Measurements from ENCODE around the gene FECH. TPM values are rescaled to one million over a fixed set of nuclear protein-coding genes. Genes with fewer than 3 reads are reported as not detected.
"Not testable (repeated sequence)": the region's sequence is repeated elsewhere in the genome, so short reads cannot be mapped to it uniquely, and the experiment has no call there.

The FECH gene
- total RNA-seq, 2 donors from 2014 or later, result 16.5 to 19.4 TPM

GRCh38 chr18:57619876-57620275, 33.4 kb upstream of the FECH start:
- TF ChIP-seq, protein P1, sequence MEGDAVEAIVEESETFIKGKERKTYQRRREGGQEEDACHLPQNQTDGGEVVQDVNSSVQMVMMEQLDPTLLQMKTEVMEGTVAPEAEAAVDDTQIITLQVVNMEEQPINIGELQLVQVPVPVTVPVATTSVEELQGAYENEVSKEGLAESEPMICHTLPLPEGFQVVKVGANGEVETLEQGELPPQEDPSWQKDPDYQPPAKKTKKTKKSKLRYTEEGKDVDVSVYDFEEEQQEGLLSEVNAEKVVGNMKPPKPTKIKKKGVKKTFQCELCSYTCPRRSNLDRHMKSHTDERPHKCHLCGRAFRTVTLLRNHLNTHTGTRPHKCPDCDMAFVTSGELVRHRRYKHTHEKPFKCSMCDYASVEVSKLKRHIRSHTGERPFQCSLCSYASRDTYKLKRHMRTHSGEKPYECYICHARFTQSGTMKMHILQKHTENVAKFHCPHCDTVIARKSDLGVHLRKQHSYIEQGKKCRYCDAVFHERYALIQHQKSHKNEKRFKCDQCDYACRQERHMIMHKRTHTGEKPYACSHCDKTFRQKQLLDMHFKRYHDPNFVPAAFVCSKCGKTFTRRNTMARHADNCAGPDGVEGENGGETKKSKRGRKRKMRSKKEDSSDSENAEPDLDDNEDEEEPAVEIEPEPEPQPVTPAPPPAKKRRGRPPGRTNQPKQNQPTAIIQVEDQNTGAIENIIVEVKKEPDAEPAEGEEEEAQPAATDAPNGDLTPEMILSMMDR (IDR thresholded peaks at IDR 0.05), result no peak
- intact Hi-C loops (cut with DNase I), result no loop called here
- Histone ChIP-seq H3K27me3 (no peaks in the 10 kb centered on the region), H3K36me3 (peaks cover 7% of the 10 kb centered on the region), H3K9ac (ENCODE audit: low read depth in 2 of 2, low read length in 2 of 2) (no peak overlapping the region), H3K4me1 (peaks cover 9% of the 10 kb centered on the region), H3K27ac (no peak overlapping the region), H3K9me3 (no peaks in the 10 kb centered on the region), H3K4me3 (no peak overlapping the region)
- no peak for DNase-seq

DNA sequence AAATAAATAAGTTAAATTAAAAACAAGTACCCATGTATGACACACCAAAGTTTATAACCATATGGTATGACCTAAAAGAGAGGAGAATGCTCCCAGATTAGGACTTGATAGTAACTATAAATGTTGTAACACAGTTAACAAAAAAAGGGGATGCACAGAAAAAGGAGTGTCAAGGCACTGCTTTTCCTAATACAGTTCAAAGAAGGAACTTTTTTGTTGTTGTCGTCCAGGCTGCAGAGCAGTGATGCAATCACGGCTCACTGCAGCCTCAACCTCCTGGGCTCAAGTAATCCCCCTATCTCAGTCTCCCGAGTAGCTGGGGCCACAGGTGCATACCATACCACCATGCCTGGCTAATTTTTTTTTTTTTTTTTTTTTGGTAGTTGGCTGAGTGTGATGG, 32.4 kb upstream of the FECH start:
- DNase-seq, result no peak
- Histone ChIP-seq H3K27me3 (no peaks in the 10 kb centered on the region), H3K27ac (no peak overlapping the region), H3K4me1 (peaks cover 9% of the 10 kb centered on the region), H3K36me3 (peaks cover 12% of the 10 kb centered on the region), H3K4me3 (no peak overlapping the region), H3K9me3 (no peaks in the 10 kb centered on the region), H3K9ac (ENCODE audit: low read depth in 2 of 2, low read length in 2 of 2) (no peak overlapping the region)
- intact Hi-C loops (cut with DNase I), result no loop called here
- TF ChIP-seq, protein P1 (IDR thresholded peaks at IDR 0.05), result no peak

GRCh38 chr18:57603871-57604270, 17.4 kb upstream of the FECH start:
- intact Hi-C loops (cut with DNase I), result no loop called here
- Histone ChIP-seq H3K27me3 (no peaks in the 10 kb centered on the region), H3K27ac (no peak overlapping the region), H3K4me1 (no peaks in the 10 kb centered on the region), H3K36me3 (peaks cover 31% of the 10 kb centered on the region), H3K9ac (ENCODE audit: low read depth in 2 of 2, low read length in 2 of 2) (no peak overlapping the region), H3K9me3 (no peaks in the 10 kb centered on the region), H3K4me3 (no peak overlapping the region)
- no peak for DNase-seq
- TF ChIP-seq, protein P1 (IDR thresholded peaks at IDR 0.05), result no peak

GRCh38 chr18:57595347-57595746, 8.8 kb upstream of the FECH start:
- Histone ChIP-seq H3K27me3 (no peaks in the 10 kb centered on the region), H3K36me3 (no peaks in the 10 kb centered on the region), H3K9me3 (no peaks in the 10 kb centered on the region), H3K9ac (ENCODE audit: low read depth in 2 of 2, low read length in 2 of 2) (no peak overlapping the region), H3K4me1 (no peaks in the 10 kb centered on the region), H3K4me3 (no peak overlapping the region), H3K27ac (no peak overlapping the region)
- intact Hi-C loops (cut with DNase I), result no loop called here
- TF ChIP-seq, protein P1 (IDR thresholded peaks at IDR 0.05), result no peak
- no peak for DNase-seq

DNA sequence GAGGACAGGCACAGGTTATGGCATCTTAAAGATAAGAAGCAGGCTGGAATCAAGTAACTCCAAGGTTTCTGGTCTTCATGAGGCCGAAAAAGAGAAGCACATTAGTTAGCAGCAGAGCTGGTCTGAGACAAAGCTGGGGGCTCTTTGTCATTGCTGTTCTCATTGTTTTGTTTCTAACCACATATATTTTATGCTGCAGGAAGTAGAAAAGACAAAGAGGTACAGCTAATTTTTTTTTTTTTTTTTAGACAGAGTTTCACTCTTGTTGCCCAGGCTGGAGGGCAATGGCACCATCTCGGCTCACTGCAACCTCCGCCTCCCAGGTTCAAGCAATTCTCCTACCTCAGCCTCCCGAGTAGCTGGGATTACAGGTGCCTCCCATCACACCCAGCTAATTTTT, 6.2 kb upstream of the FECH start:
- H3K9me3 ChIP-seq; H3K4me3 ChIP-seq; H3K36me3 ChIP-seq; H3K27me3 ChIP-seq; H3K27ac ChIP-seq; intact Hi-C loops (cut with DNase I); DNase-seq; H3K9ac ChIP-seq (ENCODE audit: low read depth in 2 of 2, low read length in 2 of 2); H3K4me1 ChIP-seq: not testable (repeated sequence)

GRCh38 chr18:57589161-57589560, 2.7 kb upstream of the FECH start:
- Histone ChIP-seq H3K4me1 (peaks cover 9% of the 10 kb centered on the region), H3K27me3 (no peaks in the 10 kb centered on the region), H3K9ac (ENCODE audit: low read depth in 2 of 2, low read length in 2 of 2) (no peak overlapping the region), H3K27ac (no peak overlapping the region), H3K36me3 (no peaks in the 10 kb centered on the region), H3K4me3 (no peak overlapping the region), H3K9me3 (no peaks in the 10 kb centered on the region)
- no peak for DNase-seq
- intact Hi-C loops (cut with DNase I), result no loop called here
- TF ChIP-seq, protein P1 (IDR thresholded peaks at IDR 0.05), result no peak

Data from colonic mucosa (tissue), 4 donors.